Fibroblast of skin of left biceps (primary cell): ENCODE results near the gene ZNF776.
"Not testable (repeated sequence)": the region's sequence is repeated elsewhere in the genome, so short reads cannot be mapped to it uniquely, and the experiment has no call there.

ENCODE experiments used
- DNase-seq, 2 experiments: peaks; one replicate each; pipeline ENCODE4 v3.0.0-alpha.2; 2013; ENCODE audit warnings: low read depth in 2 of 2

The ZNF776 gene

GRCh38 chr19:57778336-57778735, 31.7 kb downstream of the ZNF776 start:
- DNase-seq = no peak

GRCh38 chr19:57779220-57779845, 32.7 kb downstream of the ZNF776 start:
- DNase-seq = no peak

GRCh38 chr19:57786286-57786685, 39.7 kb downstream of the ZNF776 start:
- no peak for DNase-seq

- DNase-seq = no peak
Measured at GRCh38 chr19:57786906-57787305, 40.3 kb downstream of the ZNF776 start.

GRCh38 chr19:57788114-57788692, 41.6 kb downstream of the ZNF776 start:
- no peak for DNase-seq

- DNase-seq = no peak
Measured at GRCh38 chr19:57789288-57789687, 42.7 kb downstream of the ZNF776 start.

GRCh38 chr19:57796580-57796979, 50.0 kb downstream of the ZNF776 start:
- not testable (repeated sequence) for DNase-seq

- no peak for DNase-seq
Measured at GRCh38 chr19:57800696-57801095, 54.1 kb downstream of the ZNF776 start.

GRCh38 chr19:57802269-57802668, 55.7 kb downstream of the ZNF776 start:
- DNase-seq = no peak

GRCh38 chr19:57803265-57803593, 56.6 kb downstream of the ZNF776 start:
- no peak for DNase-seq

- DNase-seq = peak; percentile 95 to 96
Measured at GRCh38 chr19:57803594-57804325, 57.1 kb downstream of the ZNF776 start.

- no peak for DNase-seq
Measured at GRCh38 chr19:57807541-57807940, 60.9 kb downstream of the ZNF776 start.
